Measurements from ENCODE around the gene SIX1. TPM values are rescaled to one million over a fixed set of nuclear protein-coding genes. Genes with fewer than 3 reads are reported as not detected.
A peak's percentile ranks its signal among the peaks of the same experiment; 100 is the strongest.

SIX1 gene
- total RNA-seq, result under 1 TPM in 1 of 2 donors, not detected in 1; 0.33 TPM

GRCh38 chr14:60648934-60649874 lies at the start of gene SIX1:
SIX1 (minus strand) TSS chr14:60649477; CDS start chr14:60649189, 288 bp downstream.
- intact Hi-C loops (cut with DNase I), result no loop called here
- TF ChIP-seq POLR2A (IDR thresholded peaks at IDR 0.05) (no peak), CTCF (IDR thresholded peaks at IDR 0.05) (no peak)

GRCh38 chr14:60695327-60695726 lies 46.0 kb upstream of the SIX1 start:
- Histone ChIP-seq H3K9me3 (no peaks in the 10 kb centered on the region), H3K4me3 (no peak overlapping the region), H3K27me3 (no peaks in the 10 kb centered on the region), H3K27ac (no peak overlapping the region), H3K36me3 (replicated peaks in 1 of 2; ENCODE audit: insufficient read depth in 1 of 2, low read depth in 2 of 2) (no peaks in the 10 kb centered on the region), H3K4me1 (no peaks in the 10 kb centered on the region)
- 74 to 75% methylated on average over 4 of the region's 4 CpGs for WGBS, 2 donors
- TF ChIP-seq CTCF (IDR thresholded peaks at IDR 0.05) (no peak), POLR2A (IDR thresholded peaks at IDR 0.05) (no peak)
- DNase-seq, result no peak
- intact Hi-C loops (cut with DNase I), result no loop called here
- no peak for ATAC-seq

More at GRCh38 chr14:60648934-60649874, at the start of gene SIX1:
- ATAC-seq, result peak; percentile 91
- Histone ChIP-seq H3K27ac (no peak within 1 kb of the TSS), H3K27me3 (peaks cover 14 to 77% of the 10 kb centered on the region in 2 donors), H3K4me1 (peaks cover 54% of the 10 kb centered on the region), H3K9me3 (no peaks in the 10 kb centered on the region), H3K4me3 (peak within 1 kb of the TSS in 1 of 2 donors; percentile 46), H3K36me3 (replicated peaks in 1 of 2; ENCODE audit: insufficient read depth in 1 of 2, low read depth in 2 of 2) (no peaks in the 10 kb centered on the region)
- peak; percentile 51 to 71 (median 64) for DNase-seq
- 2 to 5% methylated on average over 36 to 76 of the region's 79 CpGs for WGBS, 2 donors

- no peaks in the 10 kb centered on the region for H3K36me3 ChIP-seq (replicated peaks in 1 of 2; ENCODE audit: insufficient read depth in 1 of 2, low read depth in 2 of 2)
- no peak overlapping the region for H3K27ac ChIP-seq
- H3K4me1 ChIP-seq, result no peaks in the 10 kb centered on the region
- H3K27me3 ChIP-seq, result no peaks in the 10 kb centered on the region
- DNase-seq (no peak), ATAC-seq (no peak)
- no peak overlapping the region for H3K4me3 ChIP-seq
- TF ChIP-seq POLR2A (IDR thresholded peaks at IDR 0.05) (no peak), CTCF (IDR thresholded peaks at IDR 0.05) (no peak)
- 50 to 61% methylated on average over 3 of the region's 3 CpGs for WGBS, 2 donors
- H3K9me3 ChIP-seq, result no peaks in the 10 kb centered on the region
- intact Hi-C loops (cut with DNase I), result no loop called here
Observed at GRCh38 chr14:60691383-60692113, 42.3 kb upstream of the SIX1 start.

GRCh38 chr14:60686865-60687264 lies 37.6 kb upstream of the SIX1 start:
- Histone ChIP-seq H3K9me3 (no peaks in the 10 kb centered on the region), H3K36me3 (replicated peaks in 1 of 2; ENCODE audit: insufficient read depth in 1 of 2, low read depth in 2 of 2) (no peaks in the 10 kb centered on the region), H3K4me1 (no peaks in the 10 kb centered on the region), H3K4me3 (no peak overlapping the region), H3K27me3 (no peaks in the 10 kb centered on the region), H3K27ac (no peak overlapping the region)
- TF ChIP-seq CTCF (IDR thresholded peaks at IDR 0.05) (no peak), POLR2A (IDR thresholded peaks at IDR 0.05) (no peak)
- no peak for ATAC-seq
- intact Hi-C loops (cut with DNase I), result no loop called here
- DNase-seq, result no peak
